SK-MEL-5 (cell line): Measurements from ENCODE around the gene FASTK. TPM values are rescaled to one million over a fixed set of nuclear protein-coding genes. Genes with fewer than 3 reads are reported as not detected.
"Not testable (repeated sequence)": the region's sequence is repeated elsewhere in the genome, so short reads cannot be mapped to it uniquely, and the experiment has no call there.

Experiments used
- DNase-seq: peaks from one replicate; pipeline ENCODE4 v3.0.0-alpha.2; 2016; ENCODE audit warnings: low read depth, low spot score
- in situ Hi-C: cut with HindIII; loops from 2 replicates; pipeline ENCODE4 v1.10.0; 2016; ENCODE audit warnings: low sequenced_read_pairs, high pct_unique_total_duplicates, low pct_unique_long_range_greater_than_20kb
- total RNA-seq: library from RNA; depleted of rRNA; stranded (reverse); fragments of >200 nt; shearing (Covaris generic); gene quantifications from 2 replicates; pipeline ENCODE4 v1.2.3, GENCODE V29; 2014

FASTK gene
- total RNA-seq, 1 experiment from 2014 or later = 113 TPM

- no peak for DNase-seq
- in situ Hi-C loops = no loop called here
These were observed 33.7 kb downstream of the FASTK start for GRCh38 chr7:151046603-151047573.

- in situ Hi-C loops = no loop called here
- no peak for DNase-seq
These were observed 34.6 kb downstream of the FASTK start for GRCh38 chr7:151045967-151046366.

- no peak for DNase-seq
- in situ Hi-C loops = no loop called here
These were observed 35.3 kb downstream of the FASTK start for GRCh38 chr7:151045262-151045661.

GRCh38 chr7:151043959-151044358 lies 36.6 kb downstream of the FASTK start:
- in situ Hi-C loops = no loop called here
- no peak for DNase-seq

- DNase-seq, in situ Hi-C loops: not testable (repeated sequence)
These were observed 37.2 kb downstream of the FASTK start for GRCh38 chr7:151043449-151043848.

- in situ Hi-C loops = no loop called here
- no peak for DNase-seq
These were observed 39.8 kb downstream of the FASTK start for GRCh38 chr7:151040616-151041375.

- in situ Hi-C loops = no loop called here
- no peak for DNase-seq
These were observed 40.6 kb downstream of the FASTK start for GRCh38 chr7:151039850-151040548.

GRCh38 chr7:151038951-151039849 lies 41.4 kb downstream of the FASTK start:
- in situ Hi-C loops = no loop called here
- peak; percentile 75 for DNase-seq

- in situ Hi-C loops = no loop called here
- no peak for DNase-seq
These were observed 44.7 kb downstream of the FASTK start for GRCh38 chr7:151035902-151036301.

GRCh38 chr7:151035026-151035717 lies 45.4 kb downstream of the FASTK start:
- no peak for DNase-seq
- in situ Hi-C loops = no loop called here

- no peak for DNase-seq
- in situ Hi-C loops = no loop called here
These were observed 46.1 kb downstream of the FASTK start for GRCh38 chr7:151034312-151035025.

GRCh38 chr7:151033864-151034249 lies 46.8 kb downstream of the FASTK start:
- in situ Hi-C loops = no loop called here
- no peak for DNase-seq

GRCh38 chr7:151032936-151033863 lies 47.4 kb downstream of the FASTK start:
- in situ Hi-C loops = no loop called here
- no peak for DNase-seq

- in situ Hi-C loops = no loop called here
- DNase-seq = no peak
These were observed 49.6 kb downstream of the FASTK start for GRCh38 chr7:151031011-151031410.

- in situ Hi-C loops = no loop called here
- DNase-seq = no peak
These were observed 51.6 kb downstream of the FASTK start for GRCh38 chr7:151028948-151029501.
